SK-N-MC (cell line): ENCODE data around the gene VPS25.
A peak's percentile ranks its signal among the peaks of the same experiment; 100 is the strongest.
"Not testable (repeated sequence)": the region's sequence is repeated elsewhere in the genome, so short reads cannot be mapped to it uniquely, and the experiment has no call there.

ENCODE experiments used
- DNase-seq: peaks from one replicate; pipeline ENCODE4 v3.0.0-alpha.2; 2011; ENCODE audit warnings: low read depth, low spot score
- H3K27ac ChIP-seq: fragments of 200-600 bp; sonication (generic); 2 replicates; pipeline ENCODE4 v1.5.1; 2016; ENCODE audit warnings: mixed run types
- H3K36me3 ChIP-seq: fragments of 200-600 bp; sonication (generic); 2 replicates; pipeline ENCODE4 v1.6.1; 2017; ENCODE audit warnings: antibody characterized with exemption, low read length, mixed read lengths; ENCODE audit not compliant: insufficient read depth
- H3K4me3 ChIP-seq: fragments of 200-600 bp; sonication (generic); 2 replicates; pipeline ENCODE4 v1.5.1; 2016
- H3K9ac ChIP-seq: fragments of 200-600 bp; sonication (generic); 2 replicates; pipeline ENCODE4 v1.8.0; 2017; ENCODE audit warnings: mixed run types, mixed read lengths; ENCODE audit not compliant: insufficient read length
- H3K9me3 ChIP-seq: fragments of 200-600 bp; sonication (generic); 2 replicates; pipeline ENCODE4 v1.6.1; 2017; ENCODE audit warnings: low read depth, mild to moderate bottlenecking, antibody characterized with exemption, low read length, moderate library complexity, mixed read lengths
- EZH2 ChIP-seq: fragments of 200-600 bp; sonication (generic); IDR thresholded peaks from one replicate; pipeline ENCODE4 v1.6.1; 2017; ENCODE audit warnings: antibody characterized with exemption
- FOXP2 ChIP-seq: optimal IDR thresholded peaks from 2 replicates; pipeline ENCODE3; 2011; ENCODE audit warnings: mild to moderate bottlenecking, moderate library complexity; ENCODE audit not compliant: insufficient read depth; ENCODE audit errors: extremely low read length, control extremely low read depth
- POLR2AphosphoS5 ChIP-seq: IDR thresholded peaks from 2 replicates; pipeline ENCODE4 v1.6.1; 2012; ENCODE audit warnings: mild to moderate bottlenecking, low read depth, low read length, borderline replicate concordance

The VPS25 gene

GRCh38 chr17:42761638-42762037 is 11.6 kb upstream of the VPS25 start:
- TF ChIP-seq POLR2AphosphoS5 (no peak), EZH2 (no peak), FOXP2 (no peak)
- Histone ChIP-seq H3K9ac (peak overlapping the region; percentile 47), H3K27ac (no peak overlapping the region), H3K9me3 (no peaks in the 10 kb centered on the region), H3K36me3 (no peaks in the 10 kb centered on the region), H3K4me3 (peak overlapping the region; percentile 75)
- DNase-seq: no peak

DNA sequence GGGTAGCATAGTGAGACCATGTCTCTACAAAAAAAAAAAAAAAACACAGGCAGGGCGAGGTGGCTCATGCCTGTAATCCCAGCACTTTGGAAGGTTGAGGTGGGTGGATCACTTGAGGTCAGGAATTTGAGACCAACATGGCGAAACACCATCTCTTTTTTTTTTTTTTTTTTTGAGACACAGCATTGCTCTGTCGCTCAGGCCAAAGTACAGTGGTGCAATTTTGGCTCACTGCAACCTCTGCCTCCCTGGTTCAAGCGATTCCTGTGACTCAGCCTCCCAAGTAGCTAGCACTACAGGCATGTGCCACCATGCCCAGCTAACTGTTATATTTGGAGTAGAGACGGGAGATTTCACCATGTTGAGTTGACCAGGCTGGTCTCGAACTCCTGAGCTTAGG is 7.1 kb upstream of the VPS25 start:
- DNase-seq: no peak

GRCh38 chr17:42767512-42767911 is 5.7 kb upstream of the VPS25 start:
- Histone ChIP-seq H3K9ac (no peak overlapping the region), H3K27ac (no peak overlapping the region), H3K36me3 (no peaks in the 10 kb centered on the region), H3K4me3 (no peak overlapping the region), H3K9me3 (no peaks in the 10 kb centered on the region)
- no peak for TF ChIP-seq POLR2AphosphoS5
- no peak for TF ChIP-seq EZH2
- no peak for TF ChIP-seq FOXP2
- no peak for DNase-seq

More for the DNA sequence above, 7.1 kb upstream of the VPS25 start:
- Histone ChIP-seq H3K9me3 (no peaks in the 10 kb centered on the region), H3K27ac (no peak overlapping the region), H3K9ac (no peak overlapping the region), H3K36me3 (no peaks in the 10 kb centered on the region), H3K4me3 (no peak overlapping the region)
- TF ChIP-seq POLR2AphosphoS5 (no peak), FOXP2 (no peak), EZH2 (no peak)

- not testable (repeated sequence) for H3K9ac ChIP-seq, DNase-seq, H3K9me3 ChIP-seq, H3K4me3 ChIP-seq, H3K27ac ChIP-seq, H3K36me3 ChIP-seq
Observed at GRCh38 chr17:42768006-42768405, 5.2 kb upstream of the VPS25 start.

- not testable (repeated sequence) for DNase-seq
Observed at GRCh38 chr17:42769964-42770363, 3.3 kb upstream of the VPS25 start.

DNA sequence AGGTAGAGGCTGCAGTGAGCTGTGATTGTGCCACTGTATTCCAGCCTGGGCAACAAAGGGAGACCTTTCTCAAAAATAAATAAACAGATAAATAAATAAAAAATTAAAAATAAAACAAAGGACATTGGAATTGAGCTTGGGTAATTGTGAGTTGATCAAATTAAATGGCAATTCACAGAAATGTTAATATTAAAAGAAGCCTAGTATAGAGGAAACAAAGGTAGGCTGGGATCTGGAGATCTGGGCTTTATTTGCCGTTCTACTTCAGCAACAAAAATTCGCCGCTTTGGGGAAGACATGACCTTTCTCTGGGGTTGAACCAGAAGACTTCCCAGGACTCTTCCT is 332 bp upstream of the VPS25 start:
- Histone ChIP-seq H3K36me3 (peaks cover 22% of the 10 kb centered on the region), H3K9me3 (no peaks in the 10 kb centered on the region), H3K4me3 (peak overlapping the region; percentile 93), H3K9ac (peak overlapping the region; percentile 88), H3K27ac (peak overlapping the region; percentile 70)
- TF ChIP-seq FOXP2: peak; percentile 2
- TF ChIP-seq EZH2: no peak
- no peak for DNase-seq

More at GRCh38 chr17:42769964-42770363, 3.3 kb upstream of the VPS25 start:
- not testable (repeated sequence) for H3K36me3 ChIP-seq, H3K4me3 ChIP-seq, H3K27ac ChIP-seq, H3K9ac ChIP-seq, H3K9me3 ChIP-seq

DNA sequence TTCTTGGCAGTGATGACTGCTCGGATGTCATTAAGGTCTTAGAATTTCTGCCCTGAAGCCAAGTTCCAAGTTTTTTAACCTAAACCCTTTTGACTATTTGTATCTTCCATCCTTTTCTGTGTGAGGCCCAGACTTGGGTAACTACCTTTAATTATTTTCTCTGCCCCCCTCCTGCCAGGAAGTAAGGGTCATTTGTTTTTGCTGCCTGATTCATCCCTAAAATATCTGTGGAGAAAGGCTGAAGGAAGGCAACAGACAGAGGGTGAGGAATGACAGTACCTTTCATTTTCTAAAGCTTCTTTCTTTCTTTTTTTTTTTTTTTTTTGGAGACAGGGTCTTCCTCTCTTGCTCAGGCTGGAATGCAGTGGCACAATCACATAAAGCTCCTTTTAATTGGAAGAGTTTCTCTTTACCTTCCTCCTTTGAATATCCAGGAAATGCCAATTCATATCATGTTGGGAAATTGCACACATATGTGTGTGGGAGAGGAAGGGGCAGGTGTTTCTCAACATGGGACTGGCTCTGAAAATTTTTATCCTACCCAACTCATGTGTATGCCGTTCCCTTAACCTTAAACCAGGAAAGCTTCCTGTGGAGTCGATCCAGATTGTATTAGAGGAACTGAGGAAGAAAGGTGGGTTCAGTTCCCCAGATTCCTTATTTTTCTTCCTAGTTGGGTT is 957 bp downstream of the VPS25 start:
- Histone ChIP-seq H3K36me3 (peaks cover 28% of the 10 kb centered on the region), H3K9ac (peak overlapping the region; percentile 88), H3K4me3 (peak overlapping the region; percentile 93), H3K9me3 (no peaks in the 10 kb centered on the region), H3K27ac (no peak overlapping the region)
- DNase-seq: no peak
- TF ChIP-seq POLR2AphosphoS5 (no peak), FOXP2 (no peak), EZH2 (no peak)

- peaks cover 28% of the 10 kb centered on the region for H3K36me3 ChIP-seq
- DNase-seq: no peak
- no peak overlapping the region for H3K9ac ChIP-seq
- H3K4me3 ChIP-seq: no peak overlapping the region
- no peak overlapping the region for H3K27ac ChIP-seq
- no peaks in the 10 kb centered on the region for H3K9me3 ChIP-seq
- no peak for TF ChIP-seq EZH2
- TF ChIP-seq FOXP2: no peak
- TF ChIP-seq POLR2AphosphoS5: no peak
Observed at GRCh38 chr17:42775534-42776098, 2.4 kb downstream of the VPS25 start.

- Histone ChIP-seq H3K36me3 (peaks cover 28% of the 10 kb centered on the region), H3K4me3 (no peak overlapping the region), H3K9ac (no peak overlapping the region), H3K9me3 (no peaks in the 10 kb centered on the region), H3K27ac (no peak overlapping the region)
- no peak for DNase-seq
- TF ChIP-seq EZH2: no peak
- TF ChIP-seq FOXP2: no peak
- TF ChIP-seq POLR2AphosphoS5: no peak
Observed at GRCh38 chr17:42778570-42778969, 5.3 kb downstream of the VPS25 start.
